ENCODE measurements around the gene IFNA1. TPM values are rescaled to one million over a fixed set of nuclear protein-coding genes. Genes with fewer than 3 reads are reported as not detected.
"Not testable (repeated sequence)": the region's sequence is repeated elsewhere in the genome, so short reads cannot be mapped to it uniquely, and the experiment has no call there.

IFNA1 gene
- total RNA-seq (ENCODE audit: insufficient read depth, low replicate concordance), result not detected

DNA sequence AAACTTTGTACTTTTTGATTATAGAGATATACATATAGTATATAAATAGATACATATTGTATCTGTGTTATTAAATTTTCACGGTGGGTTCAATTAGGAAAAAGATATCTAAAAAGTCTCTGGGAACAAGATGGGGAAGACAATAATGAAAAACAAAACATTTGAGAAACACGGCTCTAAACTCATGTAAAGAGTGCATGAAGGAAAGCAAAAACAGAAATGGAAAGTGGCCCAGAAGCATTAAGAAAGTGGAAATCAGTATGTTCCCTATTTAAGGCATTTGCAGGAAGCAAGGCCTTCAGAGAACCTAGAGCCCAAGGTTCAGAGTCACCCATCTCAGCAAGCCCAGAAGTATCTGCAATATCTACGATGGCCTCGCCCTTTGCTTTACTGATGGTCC is at the start of gene IFNA1:
TSS of gene IFNA1 (plus strand) at position 301 of the 400 bp plus-strand sequence. CDS start at position 370, 69 bp downstream.
- DNase-seq (ENCODE audit: low spot score), result no peak

DNA sequence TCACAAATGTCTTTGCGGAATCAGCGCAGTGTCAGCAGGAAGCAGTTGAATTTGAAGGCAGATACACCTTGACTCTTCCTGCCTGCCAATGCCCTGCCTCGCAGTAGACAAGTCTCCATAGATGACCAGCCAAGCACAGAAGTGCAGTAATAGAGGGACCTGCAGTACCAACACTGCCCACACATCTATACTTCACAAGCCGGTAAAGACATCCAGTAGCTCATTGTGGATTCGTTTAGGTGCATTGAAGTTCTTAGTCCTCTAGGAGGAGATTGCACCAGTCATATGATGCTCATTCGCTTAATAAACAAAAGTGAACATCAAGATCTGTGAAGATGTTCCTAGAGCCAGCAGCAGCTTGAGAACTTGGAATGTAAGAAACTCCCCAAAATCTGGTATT is 48.0 kb upstream of the IFNA1 start:
- DNase-seq (ENCODE audit: low spot score), result no peak

DNA sequence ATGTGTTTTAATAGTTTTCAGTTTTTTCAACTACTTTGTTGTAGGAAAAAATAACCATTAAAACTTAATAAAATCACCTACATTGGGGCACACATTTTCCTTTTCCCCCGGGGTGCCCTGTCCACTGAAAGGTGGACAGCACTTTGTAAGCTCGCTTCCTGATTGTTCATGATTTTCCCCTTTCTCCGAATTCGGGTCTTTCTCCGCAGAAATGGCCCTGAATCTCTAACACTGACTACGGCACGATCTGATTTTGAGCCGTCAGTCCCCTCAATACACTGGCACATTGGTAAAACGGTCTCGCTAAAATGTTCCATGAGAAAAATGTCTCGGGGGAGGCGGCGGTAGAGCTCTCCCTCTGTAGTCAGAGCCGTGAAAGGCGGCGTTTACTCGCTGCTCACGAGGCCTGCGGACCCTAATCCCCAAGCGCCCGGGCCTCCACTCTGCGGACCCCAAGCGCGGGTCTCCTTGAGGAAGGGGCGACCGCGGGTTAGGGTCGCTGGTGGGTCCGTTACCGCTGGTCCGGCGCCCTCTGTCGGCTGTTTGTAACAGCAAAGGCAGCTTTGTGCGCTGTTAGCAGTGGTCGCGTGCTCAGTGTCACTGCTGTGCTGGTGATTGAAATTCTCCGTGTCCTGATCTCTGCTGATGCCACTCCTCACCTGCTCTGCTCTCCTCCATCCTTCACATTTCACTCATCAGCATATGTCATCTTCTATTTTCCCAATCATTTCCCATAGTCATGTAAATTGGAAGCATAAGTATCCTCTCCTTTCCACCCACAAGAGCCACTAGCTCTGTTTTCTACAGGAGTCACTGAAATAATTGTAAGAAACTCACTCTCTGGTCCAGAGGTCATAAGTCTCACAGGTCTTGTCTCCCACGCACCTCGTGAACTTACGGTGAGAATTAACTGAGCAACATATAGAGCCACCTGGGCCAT is 44.2 kb upstream of the IFNA1 start:
- peak; percentile 22 for DNase-seq (ENCODE audit: low spot score)

DNA sequence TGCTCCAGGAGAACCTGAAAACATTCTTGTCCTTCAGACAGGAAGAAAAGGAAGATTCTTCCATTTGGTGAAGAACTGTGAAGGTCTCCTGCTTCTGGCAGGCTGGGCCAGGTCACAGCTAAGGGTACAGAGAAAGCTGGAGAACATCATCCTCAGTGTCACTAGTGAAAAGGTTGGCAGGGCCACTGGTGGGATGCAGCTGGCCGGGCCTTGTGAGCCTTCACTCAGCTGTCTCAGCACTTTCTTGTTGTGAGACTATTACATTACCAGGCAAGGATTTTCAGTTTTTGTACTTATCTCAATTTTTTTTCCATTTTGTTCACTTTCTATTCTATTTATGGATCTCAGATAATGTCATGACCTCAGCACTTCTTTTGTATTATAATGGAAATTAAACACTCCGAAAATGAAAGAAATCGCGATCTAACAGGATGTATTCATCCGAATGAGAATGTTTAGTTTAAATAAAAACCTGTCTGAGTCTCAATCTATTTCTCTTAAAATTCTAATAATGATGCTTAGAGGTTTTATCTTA is 41.2 kb upstream of the IFNA1 start:
- DNase-seq (ENCODE audit: low spot score), result no peak

DNA sequence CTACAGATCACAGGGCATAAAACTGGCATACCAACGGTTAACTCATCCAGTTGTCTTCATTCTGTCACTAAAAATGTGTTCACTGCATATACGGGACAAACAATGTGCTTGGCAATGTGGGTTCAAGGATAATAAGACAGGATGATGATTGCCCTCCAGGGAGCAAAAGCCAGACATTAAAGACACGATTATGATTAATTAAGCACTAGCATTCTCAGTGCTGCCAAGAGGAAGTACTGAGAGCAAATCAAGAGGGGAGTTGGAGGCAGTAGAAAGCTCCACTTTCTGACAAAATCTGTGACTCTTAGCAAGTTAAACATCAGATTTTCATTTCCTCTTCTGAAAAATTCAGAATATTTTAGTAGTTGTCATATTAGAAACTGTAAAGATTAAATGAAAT is 40.3 kb upstream of the IFNA1 start:
- DNase-seq (ENCODE audit: low spot score), result no peak

DNA sequence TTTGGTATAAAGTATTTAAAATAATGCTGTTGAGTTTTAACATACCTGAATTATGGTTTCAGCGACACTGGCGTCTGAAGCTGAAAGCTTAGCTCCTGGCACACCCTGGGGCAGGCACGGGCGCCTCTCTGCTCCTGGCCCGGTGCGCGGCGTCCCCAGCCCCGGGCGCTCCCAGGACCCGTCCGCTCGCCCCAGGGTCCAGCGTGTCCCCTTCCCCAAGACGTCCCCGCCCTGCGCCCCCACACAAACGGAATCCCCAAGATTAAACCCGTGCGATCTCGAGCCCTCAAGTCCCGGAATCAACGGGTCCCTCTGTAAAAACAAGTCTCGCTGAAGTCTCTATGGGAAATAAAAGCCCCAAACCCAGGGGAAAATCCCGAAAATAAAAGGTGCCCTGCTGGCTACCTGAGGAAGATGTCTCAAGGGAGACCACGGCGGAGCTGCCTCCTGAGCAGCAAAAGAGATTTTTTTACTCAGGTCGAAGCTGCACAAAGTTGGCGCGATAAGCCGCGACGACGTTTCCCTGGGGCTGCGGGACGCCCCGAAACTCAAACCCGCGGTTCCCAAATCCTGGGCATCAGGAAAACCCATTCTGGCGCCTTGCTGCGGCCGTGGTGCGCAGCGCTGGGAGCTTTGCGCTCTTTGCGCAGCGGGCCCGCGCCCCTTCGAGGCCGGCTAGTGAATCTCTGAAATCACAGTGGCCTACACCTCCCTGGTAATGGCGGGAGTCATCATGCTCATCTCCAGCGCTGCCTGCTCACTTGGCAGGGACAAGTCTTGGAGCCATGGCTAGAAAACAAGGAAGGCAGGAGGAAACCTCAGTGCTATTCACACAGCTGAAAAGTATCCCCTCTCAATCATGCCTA is 37.6 kb upstream of the IFNA1 start:
- DNase-seq (ENCODE audit: low spot score), result no peak

DNA sequence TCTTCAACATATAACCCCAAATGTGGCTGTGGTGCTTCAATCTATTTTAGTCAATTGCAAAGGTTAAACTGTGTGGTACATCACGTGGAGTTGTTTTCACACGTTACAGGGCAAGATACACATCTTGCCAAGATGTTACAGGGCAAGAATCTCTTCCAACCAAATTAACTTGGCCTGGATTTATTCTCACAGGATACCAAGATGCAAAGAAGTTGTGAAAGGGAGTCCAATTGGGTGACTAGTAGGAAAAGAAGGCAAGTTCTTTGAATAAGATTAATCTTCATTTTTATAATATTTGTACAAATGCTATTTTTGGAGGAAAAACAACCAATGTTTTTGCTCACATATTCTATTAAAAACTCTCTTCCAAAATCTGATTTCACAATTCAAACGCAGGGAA is 36.1 kb upstream of the IFNA1 start:
- DNase-seq (ENCODE audit: low spot score), result no peak

DNA sequence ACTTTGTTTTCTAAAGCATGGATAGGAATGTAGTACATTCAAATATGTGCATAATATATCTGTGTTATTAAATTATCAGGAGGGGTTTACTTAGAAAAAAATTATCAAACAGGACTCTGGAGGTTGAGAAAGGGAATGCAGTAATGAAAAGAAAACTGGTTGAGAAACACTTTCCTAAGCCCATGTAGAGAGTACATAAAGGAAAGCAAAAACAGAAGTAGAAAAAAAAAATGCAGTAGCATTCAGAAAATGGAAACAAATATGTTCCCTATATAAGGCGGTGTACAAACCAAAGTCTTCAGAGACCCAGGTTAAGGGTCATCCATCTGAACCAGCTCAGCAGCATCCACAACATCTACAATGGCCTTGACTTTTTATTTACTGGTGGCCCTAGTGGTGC is 31.4 kb upstream of the IFNA1 start, which contains the start of gene IFNA8:
TSS of gene IFNA8 (plus strand) at position 301 of the 400 bp plus-strand sequence. CDS start at position 361, 60 bp downstream.
- DNase-seq (ENCODE audit: low spot score), result no peak

DNA sequence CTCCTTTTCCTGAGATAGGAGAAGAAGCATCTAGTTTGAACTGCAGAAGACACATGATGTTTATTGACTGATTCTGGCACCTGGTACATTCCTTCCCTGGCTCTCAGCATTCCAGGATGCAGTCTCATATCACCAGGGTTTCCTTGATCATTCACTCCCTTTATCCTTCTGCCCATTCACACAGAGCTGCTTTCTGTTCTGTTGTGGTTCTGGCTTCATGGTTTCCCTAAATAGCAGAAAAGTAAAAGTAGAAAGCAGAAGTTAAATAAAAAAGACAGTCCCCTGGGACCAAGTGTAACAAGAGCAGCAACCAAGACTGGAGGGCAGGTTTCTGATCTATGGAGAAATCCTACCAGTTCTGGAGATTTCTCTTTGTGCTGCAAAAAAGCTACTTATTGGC is 28.1 kb upstream of the IFNA1 start:
- no peak for DNase-seq (ENCODE audit: low spot score)

DNA sequence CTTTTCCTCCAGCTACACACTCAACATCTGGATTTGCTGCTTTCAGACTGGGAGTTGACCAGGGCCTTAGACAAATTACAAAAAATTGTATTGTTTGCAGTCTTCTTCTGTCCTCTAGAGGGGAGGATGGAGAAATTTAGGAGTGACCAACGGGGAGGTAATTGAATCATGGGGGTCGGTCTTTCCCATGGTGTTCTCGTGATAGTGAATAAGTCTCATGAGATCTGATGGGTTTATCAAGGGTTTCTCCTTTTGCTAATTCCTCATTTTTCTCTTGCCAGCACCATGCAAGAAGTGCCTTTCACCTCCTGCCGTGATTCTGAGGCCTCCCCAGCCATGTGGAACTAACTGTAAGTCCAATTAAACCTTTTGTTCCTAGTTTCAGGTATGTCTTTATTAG is 27.1 kb upstream of the IFNA1 start:
- DNase-seq (ENCODE audit: low spot score), result no peak

DNA sequence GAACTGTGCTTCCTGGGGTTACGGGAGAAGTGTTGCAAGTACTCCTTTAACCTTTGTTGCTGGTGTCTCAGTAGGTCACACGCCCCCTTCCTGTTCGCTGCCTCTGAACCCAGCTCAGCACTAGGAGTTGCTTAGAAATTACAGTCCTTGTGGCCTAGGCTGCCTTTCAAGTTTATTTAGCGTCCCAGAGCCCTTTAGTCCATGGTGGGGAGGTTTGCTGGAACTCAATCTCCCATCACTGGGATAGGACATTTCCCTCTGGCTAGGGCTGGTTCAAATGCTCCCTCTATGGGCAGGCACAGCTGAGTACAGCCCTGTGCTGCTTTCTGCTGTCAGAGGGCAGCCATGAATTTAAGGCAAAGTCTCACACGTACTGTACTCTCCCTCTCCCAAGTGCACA is 26.6 kb upstream of the IFNA1 start:
- no peak for DNase-seq (ENCODE audit: low spot score)

DNA sequence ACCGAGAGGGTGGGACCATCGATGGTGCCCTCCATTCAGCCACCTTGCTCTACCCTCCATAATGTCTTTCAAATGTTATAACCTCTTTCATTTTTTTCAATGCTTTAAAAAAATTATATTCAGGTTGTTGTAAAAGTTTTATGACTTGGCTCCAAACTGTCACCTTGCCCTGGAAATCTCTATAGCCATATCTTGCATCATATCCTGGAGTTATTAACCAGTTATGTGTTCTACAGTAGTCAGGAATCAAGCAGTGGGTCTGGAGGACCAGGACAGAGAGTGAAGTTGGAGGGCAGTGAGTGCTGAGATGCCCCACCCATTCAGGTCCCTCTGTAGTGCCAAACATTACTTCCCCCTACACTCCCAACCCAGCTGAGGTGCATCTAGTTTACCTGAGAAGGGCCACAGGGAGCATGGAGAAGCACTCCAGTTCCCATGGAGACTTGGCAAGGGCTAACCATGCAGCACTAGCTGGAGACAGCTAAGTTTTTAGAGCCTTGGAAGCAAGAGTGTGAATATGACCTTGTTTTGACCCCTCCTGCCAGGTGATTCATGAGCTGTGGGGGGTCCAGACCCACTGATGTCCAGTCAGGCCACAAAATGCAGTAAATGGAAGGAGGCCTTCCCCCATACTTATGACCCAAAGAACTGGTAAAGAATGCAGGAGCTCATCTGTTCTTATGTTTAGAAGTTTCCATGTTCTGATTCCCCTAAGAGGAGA is 25.9 kb upstream of the IFNA1 start:
- no peak for DNase-seq (ENCODE audit: low spot score)

DNA sequence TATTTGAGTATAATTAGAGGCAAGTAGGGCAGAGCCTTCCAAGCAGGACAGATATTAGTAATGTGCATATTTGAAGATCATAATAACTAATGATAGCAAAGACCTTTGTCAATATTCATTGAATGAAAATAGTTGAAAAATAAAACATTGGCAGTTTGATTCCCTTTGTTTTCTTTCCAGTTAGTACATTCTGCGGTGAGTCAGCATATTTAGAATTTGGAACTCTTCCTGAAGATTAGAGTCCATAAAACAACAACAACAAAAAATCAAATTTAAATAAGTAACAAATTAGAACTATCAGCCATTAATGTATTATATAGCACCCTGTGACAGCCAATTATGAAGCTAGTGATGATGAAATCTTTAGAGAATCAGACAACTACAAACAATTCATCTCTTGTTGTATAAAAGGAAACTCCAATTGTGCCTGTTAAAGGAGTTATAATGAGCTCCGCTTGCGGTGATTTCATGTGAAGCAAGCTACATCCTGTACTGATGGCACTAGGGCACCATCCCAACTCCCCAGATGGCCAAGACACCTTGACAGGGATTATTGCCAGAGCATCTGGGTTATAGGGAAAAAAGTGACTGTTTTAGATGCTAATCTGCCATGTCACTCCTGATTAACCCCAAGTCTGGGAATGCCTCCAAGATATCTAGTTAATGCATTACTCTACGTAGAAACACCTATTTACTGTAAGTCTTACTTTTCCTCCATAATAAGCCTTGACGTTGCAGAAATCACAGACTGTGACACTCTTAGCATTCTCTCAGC is 24.6 kb upstream of the IFNA1 start:
- no peak for DNase-seq (ENCODE audit: low spot score)

DNA sequence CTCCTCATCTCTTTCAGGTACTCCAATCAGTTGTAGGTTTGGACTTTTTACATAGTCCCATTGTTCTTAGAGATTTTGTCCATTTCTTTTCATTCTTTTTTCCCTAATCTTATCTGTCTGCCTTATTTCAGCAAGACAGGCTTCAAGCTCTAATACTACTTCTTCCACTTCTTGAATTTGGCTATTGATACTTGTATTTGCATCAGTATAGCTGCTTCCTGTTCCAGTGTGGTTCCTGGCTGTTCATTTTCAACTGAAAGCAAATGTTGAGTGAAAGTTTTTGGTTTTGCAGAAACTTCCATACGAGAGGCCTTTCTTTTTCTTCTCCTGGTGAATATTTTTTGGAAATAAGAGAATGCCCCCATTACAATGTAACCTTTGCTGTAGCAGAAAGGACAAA is 12.0 kb upstream of the IFNA1 start:
- no peak for DNase-seq (ENCODE audit: low spot score)

DNA sequence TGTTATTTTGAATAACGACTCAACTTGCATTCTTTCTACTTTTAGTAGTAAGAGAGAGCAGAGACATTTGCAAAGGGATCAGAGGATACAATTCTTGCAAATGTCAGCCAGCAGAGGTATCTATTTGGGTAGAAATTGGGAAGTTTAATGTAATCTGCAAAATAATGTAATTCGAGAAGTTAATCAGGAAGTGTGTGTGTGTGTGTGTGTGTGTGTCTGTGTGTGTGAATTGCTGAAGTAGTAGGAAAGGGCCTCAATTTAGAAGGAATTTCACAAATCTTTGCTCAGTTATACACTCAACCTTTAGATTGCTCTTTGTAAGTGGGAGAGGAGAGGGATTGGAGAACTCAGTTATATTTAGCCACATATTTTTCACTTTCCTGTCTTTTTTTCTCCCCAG is 11.0 kb upstream of the IFNA1 start:
- no peak for DNase-seq (ENCODE audit: low spot score)

DNA sequence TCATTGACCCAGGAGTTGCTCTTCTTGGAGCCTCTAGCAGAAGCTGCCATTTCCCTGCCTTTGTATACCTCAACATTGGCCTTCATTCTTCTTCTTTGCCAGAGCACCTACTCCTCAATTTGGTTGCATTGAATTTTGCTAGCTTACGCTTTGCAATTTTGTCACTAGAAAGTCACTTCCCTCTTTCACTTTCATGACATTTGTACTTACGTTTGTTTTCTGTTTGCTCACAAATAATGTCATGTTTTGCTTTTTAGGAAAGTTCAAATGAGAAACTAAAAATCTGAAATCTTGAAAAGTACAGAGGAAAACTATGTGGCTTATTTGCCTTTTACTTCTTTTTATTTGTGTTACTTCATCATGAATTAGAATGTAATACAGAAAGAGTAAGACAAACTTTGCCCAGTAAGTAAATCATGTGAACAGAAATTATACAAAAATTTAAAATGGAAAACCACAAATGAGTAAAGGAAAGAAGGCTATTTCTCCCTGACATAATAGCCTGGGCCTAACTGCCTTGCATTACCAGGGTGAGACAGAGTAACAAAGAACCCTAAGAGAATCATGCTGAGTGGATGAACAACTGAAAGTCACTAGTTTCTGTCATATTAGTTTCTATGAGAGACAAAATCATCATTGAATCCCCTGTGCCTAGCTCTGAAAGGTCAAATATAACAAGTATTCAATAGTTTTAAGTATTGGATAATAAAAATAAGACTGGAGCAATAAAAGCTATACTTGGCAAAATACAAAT is 7.4 kb upstream of the IFNA1 start:
- no peak for DNase-seq (ENCODE audit: low spot score)

DNA sequence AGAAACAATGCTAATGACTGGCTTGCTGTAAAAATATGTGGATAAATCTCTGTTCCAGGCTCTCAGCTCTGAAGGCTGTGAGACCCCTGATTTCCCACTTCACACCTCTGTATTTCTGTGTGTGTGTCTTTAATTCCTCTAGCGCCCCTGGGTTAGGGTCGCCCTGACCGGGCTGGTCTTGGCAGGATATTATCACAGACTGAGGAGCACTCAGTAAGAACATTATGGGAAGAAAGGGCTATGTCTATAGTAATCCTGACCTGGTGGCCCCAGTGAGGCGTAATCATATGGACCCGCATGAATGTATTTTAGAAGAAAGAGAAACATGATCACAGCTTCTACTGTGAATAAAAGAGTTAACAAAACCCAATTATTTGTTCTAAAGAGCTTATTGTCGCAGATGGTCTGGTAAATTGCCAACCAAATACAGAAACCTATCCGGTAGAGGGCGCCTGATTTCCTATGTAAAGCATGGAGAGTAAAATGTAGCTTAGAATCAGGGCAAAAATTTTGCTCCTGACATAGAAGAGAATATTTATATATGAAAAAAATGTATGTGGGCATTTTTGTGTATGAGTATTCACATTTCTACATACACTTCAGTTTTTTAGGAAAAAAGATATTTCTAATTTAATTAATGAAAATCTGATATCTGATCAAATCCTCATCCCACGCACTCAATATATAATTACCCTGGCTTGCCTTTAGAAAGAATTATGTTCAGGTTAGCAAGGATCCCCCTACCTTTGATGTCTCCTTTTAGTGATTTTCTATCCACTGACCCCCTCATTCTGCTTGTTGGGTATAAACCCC is 5.8 kb upstream of the IFNA1 start:
- DNase-seq (ENCODE audit: low spot score), result peak; percentile 31

DNA sequence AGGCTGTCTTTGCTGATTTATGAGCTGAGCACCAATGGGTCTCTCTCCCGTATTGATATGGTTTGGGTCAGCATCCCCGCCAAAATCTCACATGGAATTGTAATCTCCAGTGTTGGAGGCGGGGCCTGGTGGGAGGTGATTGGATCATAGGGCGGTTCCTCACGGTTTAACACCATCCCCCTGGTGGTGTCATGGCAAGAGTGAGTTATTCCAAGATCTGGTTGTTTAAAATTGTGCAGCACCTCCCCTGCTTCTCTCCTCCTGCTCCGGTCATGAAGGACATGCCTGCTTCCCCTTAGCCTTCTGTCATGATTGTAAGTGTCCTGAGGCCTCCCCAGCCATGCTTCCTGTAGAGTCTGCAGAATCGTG is 5.2 kb upstream of the IFNA1 start:
- not testable (repeated sequence) for DNase-seq (ENCODE audit: low spot score)

Data from umbilical cord (tissue), 2 donors.